Endothelial cell of hepatic sinusoid (primary cell): ENCODE measurements around the gene ACY1.

Experiments
- in situ Hi-C: cut with HindIII; loops from 2 replicates; pipeline ENCODE4 v1.10.0; 2017; ENCODE audit warnings: low sequenced_read_pairs

Gene ACY1

GRCh38 chr3:51998774-51999173, 15.4 kb downstream of the ACY1 start:
- in situ Hi-C loops, result loop anchor here (5.0 to 10.0 kb wide), 3 partner anchors 49 to 406 kb away; partner anchors contain the start of genes PARP3 and RRP9

GRCh38 chr3:51999846-52000245, 16.5 kb downstream of the ACY1 start:
- in situ Hi-C loops, result loop anchor here (5.0 to 10.0 kb wide), 3 partner anchors 47 to 405 kb away; partner anchors contain the start of genes PARP3 and RRP9

- in situ Hi-C loops, result no loop called here
Observed at GRCh38 chr3:52001443-52001974, 18.2 kb downstream of the ACY1 start.

GRCh38 chr3:52002748-52003147, 19.4 kb downstream of the ACY1 start:
- in situ Hi-C loops, result no loop called here

GRCh38 chr3:52004163-52004787, 20.9 kb downstream of the ACY1 start:
- in situ Hi-C loops, result no loop called here

GRCh38 chr3:52004906-52005395, 21.6 kb downstream of the ACY1 start:
- in situ Hi-C loops, result no loop called here

GRCh38 chr3:52005571-52005986, 22.2 kb downstream of the ACY1 start:
- in situ Hi-C loops, result no loop called here

GRCh38 chr3:52006017-52006819, 22.9 kb downstream of the ACY1 start:
- in situ Hi-C loops, result no loop called here

- in situ Hi-C loops, result no loop called here
Observed at GRCh38 chr3:52006820-52007133, 23.4 kb downstream of the ACY1 start.

- in situ Hi-C loops, result no loop called here
Observed at GRCh38 chr3:52007291-52007690, 24.0 kb downstream of the ACY1 start.

GRCh38 chr3:52010431-52010830, 27.1 kb downstream of the ACY1 start:
- in situ Hi-C loops, result loop anchor here (5.0 kb wide), 1 partner anchor 97 kb away; no protein-coding TSS in a partner anchor

GRCh38 chr3:52012699-52013098, 29.4 kb downstream of the ACY1 start:
- in situ Hi-C loops, result loop anchor here (5.0 kb wide), 1 partner anchor 95 kb away; no protein-coding TSS in a partner anchor

- in situ Hi-C loops, result loop anchor here (5.0 kb wide), 1 partner anchor 93 kb away; no protein-coding TSS in a partner anchor
Observed at GRCh38 chr3:52013802-52014598, 30.7 kb downstream of the ACY1 start.

GRCh38 chr3:52014613-52015012, 31.3 kb downstream of the ACY1 start:
- in situ Hi-C loops, result loop anchor here (5.0 kb wide), 1 partner anchor 93 kb away; no protein-coding TSS in a partner anchor

- in situ Hi-C loops, result no loop called here
Observed at GRCh38 chr3:52015438-52016228, 32.3 kb downstream of the ACY1 start.

- in situ Hi-C loops, result no loop called here
Observed at GRCh38 chr3:52017586-52017985, 34.3 kb downstream of the ACY1 start.

GRCh38 chr3:52018319-52019000, 35.1 kb downstream of the ACY1 start:
- in situ Hi-C loops, result no loop called here

GRCh38 chr3:52019352-52020080, 36.2 kb downstream of the ACY1 start:
- in situ Hi-C loops, result no loop called here

- in situ Hi-C loops, result no loop called here
Observed at GRCh38 chr3:52020796-52021195, 37.5 kb downstream of the ACY1 start.
